G401 (cell line): ENCODE results near the gene IQGAP3. TPM values are rescaled to one million over a fixed set of nuclear protein-coding genes. Genes with fewer than 3 reads are reported as not detected.

Source experiments
- DNase-seq: peaks from one replicate; pipeline ENCODE4 v3.0.0-alpha.2; 2015; ENCODE audit warnings: low spot score
- in situ Hi-C: cut with HindIII; loops from 2 replicates; pipeline ENCODE4 v1.10.0; 2016; ENCODE audit warnings: low sequenced_read_pairs, mixed read lengths
- total RNA-seq: library from RNA; depleted of rRNA; stranded (reverse); fragments of >200 nt; shearing (Covaris generic); gene quantifications from 2 replicates; pipeline ENCODE4 v1.2.3, GENCODE V29; 2014

IQGAP3 gene
- total RNA-seq, 1 experiment from 2014 or later: 16.9 TPM

DNA sequence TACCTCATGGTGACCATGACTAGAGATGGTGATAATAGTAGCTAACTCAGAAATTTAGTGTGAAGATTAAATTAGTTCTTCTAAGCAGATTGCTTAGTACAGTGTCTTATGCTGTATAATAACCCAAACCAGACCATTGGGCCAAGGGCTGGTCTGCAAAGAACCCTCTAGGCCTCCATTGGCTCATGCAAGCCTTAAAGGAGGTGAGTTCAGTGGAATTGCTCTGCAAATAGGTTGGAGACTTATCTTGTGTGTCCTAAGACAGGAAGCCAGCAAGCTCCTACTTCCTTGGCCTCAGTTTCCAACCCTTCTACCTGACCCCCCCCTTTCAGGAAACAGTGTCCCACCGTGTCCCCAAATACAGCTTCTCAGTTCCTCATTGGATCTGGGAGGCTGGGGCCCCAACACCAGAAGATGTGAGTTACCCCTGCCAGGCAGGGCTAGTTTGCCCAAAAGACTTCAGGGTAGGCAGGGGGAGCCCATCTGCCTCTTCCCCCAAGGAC lies 69.9 kb downstream of the IQGAP3 start:
- in situ Hi-C loops: no loop called here
- peak; percentile 29 for DNase-seq

DNA sequence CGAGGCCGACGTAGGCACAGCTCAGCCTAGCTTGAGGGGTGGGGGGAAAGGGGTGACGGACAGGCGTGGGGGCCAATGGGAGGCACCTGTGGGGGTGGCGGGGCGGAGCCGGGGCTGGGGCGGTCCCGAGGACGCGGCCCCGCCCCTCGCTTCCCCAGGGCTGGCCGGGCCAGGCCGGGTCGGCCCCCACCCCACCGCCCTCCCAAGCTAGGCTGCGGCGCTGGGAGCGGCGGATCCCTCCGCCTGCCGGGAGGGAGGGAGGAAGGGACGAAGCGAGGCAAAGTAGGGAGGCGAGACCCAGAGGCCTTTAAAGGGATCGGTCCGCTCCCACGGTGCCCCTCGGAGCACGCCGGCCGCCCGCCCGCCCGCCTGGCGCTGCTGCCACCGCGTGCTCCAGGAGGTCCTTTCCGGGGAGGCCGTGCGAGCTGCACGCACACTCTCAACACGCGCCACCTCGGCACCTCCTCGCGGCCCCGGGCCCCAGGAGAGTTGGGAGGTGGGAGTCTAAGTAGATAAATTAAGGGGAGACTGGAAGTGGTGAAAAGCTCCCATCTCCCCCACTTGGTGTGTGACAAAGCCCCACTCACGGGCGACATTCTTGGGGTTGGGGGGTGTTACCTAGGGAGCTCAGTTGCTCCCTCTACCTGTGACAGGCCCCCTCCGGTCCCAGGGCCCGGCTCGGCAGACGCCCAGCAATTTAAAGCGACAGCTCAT lies 71.4 kb downstream of the IQGAP3 start:
- in situ Hi-C loops: no loop called here

DNA sequence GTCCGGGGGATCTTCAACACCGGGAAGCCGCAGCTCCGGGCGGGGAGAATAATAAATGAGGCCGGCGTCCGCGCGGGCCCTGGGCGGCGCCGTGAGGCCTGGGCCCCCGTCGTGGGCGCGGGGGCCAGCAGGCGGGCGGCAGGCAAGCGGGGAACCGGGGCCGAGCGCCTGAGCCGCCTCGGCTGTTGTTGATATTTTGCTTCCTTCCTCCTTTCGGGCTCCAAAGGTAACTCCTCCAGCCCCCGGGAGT lies 71.9 kb downstream of the IQGAP3 start, which contains the start of gene MEF2D:
MEF2D (minus strand) TSS at position 233 of the 250 bp plus-strand sequence. CDS start 17,483 bp downstream, outside the sequence.
- in situ Hi-C loops: no loop called here
- no peak for DNase-seq

More for the DNA sequence above, 71.4 kb downstream of the IQGAP3 start:
- peak; percentile 97 for DNase-seq

DNA sequence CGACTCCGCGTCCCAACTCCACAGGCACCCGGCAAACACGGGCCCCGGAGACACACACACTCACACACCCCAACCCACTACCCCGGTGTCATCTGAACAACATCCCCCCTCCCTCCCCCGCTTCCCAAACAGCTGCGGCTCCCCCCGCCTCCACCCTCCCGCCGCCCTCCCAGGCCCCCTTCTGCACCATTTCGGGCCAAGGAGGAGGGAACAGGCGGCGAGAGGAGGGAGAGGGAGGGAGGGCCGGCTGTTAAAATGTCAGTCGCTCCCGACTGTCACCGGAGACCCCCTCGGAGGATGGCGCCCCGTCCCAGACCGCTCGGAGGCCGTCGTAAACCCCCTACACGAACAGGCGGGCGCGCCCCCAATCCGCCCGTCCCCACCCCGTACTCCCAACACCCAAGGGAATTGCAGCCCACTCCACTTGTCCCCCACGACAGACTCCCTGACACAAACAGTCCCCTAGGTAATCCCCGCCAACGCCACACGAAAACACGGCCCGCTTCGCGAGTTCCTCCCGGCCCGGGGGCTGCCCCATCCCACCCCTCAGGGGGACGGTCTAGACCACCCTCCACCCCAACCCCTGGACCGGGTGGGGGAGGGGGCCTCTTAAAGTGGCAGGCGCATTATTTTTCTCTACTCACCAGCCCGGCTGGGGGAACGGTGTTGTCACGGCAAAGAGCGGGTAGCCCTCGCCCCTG lies 72.4 kb downstream of the IQGAP3 start:
- in situ Hi-C loops: no loop called here

DNA sequence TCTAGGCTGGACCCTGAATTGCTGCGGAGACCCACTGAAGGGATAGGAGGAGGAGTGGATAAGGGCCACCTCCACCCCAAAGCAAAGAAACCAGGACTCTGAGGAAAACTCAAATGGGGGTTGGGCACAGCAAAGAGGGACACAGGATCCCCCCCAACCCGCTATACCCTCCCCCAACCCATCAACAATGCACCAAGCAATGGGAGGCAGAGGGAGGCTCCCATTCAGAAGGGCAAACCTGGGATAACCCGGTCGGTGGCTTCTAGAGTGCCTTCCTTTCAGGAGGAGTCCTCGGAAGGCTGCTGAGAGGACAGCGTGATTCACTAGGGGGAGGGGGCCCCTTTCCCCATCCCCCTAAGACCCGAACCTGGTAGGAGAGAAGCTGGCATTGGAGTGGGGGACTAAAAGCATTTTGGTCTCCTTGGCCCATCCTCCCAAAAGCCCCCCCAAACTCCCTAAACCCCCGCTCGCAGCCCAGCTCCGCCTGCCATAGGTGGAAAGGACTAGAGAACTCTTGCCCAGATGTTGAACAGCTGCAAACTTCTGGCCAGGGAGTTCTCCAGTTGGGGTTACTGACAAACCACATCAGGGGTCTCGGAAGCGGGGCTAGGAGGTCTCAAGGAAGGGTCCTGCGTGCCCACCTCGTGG lies 73.0 kb downstream of the IQGAP3 start:
- peak; percentile 29 for DNase-seq
- in situ Hi-C loops: no loop called here

More for the DNA sequence above, 72.4 kb downstream of the IQGAP3 start:
- DNase-seq: peak; percentile 44

DNA sequence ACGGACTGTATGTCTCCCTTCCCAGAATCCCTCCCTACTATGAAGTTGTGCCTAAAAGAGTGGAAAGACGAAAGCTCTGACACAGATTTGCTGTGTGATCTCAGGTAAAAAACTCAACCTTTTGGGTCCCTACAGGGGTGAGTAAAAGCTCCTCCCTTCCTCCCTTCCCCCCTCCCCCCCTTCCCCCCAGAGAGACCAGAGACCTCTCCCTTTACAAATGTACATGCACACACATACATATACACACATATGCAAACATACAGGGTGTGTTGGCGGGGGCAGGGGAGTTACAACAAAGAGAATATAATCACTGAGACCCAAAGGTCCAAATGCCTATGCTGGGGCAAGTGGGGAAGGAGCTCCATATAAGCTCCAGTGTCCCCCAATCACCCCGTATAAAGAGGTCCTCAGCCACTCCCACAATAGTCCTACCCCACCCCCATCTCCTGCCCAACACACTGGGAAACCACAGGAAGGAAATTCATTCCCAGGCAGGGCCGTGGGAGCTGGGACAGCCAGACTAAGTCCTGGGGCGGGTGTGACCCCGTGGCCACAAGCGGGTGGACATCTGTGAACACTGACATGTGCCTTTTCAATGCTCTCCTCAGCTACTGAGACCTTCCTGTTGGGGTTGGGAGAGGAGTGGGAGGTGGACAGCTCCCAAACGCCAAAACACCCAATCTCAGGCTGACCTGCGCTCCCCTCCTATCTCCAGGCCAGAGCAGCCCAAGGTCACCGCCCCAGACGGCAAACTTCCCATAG lies 73.8 kb downstream of the IQGAP3 start:
- in situ Hi-C loops: no loop called here
- DNase-seq: peak; percentile 32

DNA sequence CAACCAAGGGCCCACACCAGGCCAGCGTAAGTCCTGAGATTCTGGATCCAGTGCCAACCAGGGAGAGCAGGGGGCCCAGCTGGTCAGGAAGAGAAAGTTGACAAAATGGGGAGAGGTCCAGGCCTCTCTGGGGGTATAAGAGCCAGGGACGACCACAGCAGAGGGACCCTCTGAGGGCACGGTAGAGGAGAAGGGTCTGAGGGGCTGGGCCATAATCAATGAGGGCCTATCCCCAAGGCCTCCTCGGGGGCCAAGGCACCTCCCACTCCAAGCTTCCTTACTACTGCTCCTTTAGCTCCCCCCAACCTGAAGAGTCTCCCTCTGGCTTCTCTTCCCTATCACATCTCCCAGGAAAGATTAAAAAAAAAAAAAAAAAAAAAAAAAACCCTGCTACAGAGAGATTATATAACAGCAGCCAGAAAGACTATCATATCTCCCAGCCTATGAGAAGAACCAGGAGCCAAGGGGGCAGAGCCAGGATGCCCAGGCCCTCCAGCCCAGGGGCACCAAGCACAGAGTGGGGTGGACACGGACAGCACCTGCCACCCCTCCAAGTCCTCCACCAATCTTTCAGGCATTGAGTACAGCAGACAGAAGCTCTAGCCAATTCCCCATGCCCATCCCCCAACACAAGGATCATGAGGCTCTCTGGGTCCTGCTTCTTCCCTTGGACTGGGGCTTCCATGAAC lies 74.5 kb downstream of the IQGAP3 start:
- in situ Hi-C loops: no loop called here
- DNase-seq: peak; percentile 60

DNA sequence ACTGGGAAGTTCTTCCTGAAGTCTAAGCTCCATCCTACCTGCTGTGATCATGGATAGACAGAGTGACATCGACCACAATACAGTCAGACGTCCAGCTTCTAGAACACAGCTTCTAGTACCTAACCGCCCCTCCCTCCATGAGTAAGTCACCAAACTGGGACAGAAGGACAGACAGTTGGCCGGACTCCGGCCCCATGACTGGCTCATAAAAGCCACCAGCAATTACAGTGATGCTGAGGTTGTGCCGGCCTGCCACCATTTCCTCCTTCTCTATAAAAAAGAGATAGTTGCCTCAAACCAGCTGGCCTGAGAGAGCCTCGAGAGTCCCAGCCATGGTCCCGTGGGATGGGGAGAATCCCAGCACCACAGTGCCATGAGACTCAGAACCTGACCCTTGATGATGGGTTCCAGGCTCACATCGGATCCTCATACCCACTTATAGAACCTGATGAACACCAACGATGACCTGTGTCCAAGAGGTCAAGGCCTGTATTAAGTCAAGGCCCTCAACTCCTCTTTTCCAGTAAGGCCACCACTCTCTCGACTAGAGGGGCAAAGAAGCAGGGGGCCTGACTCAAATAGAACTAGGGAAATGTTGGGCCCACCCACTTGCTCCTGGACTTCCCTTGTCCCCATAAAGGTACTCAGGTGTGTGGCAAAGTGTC lies 75.2 kb downstream of the IQGAP3 start:
- no peak for DNase-seq
- in situ Hi-C loops: no loop called here

DNA sequence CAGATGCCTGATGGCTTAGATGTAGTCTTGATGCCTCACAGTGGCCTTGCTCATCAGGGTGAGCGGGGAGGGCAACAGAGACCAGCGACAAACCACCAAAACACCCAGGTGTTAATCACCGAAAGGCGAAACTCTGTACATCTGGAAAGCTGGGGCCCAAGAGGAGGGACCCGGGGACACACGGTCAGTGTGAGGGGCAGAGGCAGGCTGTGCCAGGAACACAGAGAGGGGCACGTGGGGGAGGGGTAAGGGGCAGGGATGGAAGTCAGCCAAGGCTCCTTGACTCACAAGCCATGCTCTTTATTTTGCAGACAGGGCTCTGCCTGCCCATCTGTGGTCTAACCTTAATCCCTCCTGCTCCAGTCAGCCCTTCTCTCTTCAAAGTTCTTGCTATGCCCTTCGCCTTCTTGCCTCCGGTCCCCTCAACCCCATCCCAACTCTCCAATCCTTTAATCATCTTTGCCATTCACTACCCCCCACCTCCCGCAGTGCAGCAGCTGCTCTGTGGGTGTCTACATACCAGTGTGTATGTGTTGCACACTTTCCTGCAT lies 76.1 kb downstream of the IQGAP3 start:
- peak; percentile 18 for DNase-seq
- in situ Hi-C loops: no loop called here

DNA sequence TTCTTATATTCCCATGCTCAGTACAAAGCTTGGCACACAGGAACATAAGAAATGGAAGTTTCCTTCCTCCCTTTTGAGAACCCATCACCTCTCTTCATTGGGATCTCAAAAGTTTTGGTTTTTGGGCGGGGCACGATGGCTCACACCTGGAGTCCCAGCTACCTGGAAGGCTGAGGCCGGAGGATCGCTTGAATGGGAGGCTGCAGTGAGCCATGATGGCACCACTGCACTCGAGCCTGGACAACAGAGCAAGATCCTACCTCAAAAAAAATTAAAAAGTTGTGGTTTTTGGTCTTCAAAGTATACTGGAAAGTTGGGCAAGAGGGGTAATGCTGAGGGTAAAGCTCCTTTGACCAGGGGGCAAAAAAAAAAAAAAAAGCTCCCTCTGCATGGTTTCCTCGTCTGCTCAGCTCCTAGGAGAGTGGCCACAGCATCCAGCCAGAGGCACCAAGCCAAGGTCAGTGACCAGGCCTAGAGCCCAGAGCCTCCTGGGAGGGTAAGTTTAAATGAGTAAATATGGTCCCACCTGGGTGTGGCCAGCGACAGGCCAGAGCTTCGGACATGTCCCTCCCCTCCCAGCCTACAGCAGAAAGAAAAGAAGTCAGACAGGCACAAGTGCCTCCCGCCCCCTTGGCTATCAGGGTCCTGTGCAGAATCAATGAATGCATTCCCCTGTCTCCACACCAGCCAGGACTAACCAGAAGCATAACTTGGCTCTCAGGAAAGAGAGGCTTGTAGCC lies 76.8 kb downstream of the IQGAP3 start:
- peak; percentile 36 for DNase-seq
- in situ Hi-C loops: no loop called here

DNA sequence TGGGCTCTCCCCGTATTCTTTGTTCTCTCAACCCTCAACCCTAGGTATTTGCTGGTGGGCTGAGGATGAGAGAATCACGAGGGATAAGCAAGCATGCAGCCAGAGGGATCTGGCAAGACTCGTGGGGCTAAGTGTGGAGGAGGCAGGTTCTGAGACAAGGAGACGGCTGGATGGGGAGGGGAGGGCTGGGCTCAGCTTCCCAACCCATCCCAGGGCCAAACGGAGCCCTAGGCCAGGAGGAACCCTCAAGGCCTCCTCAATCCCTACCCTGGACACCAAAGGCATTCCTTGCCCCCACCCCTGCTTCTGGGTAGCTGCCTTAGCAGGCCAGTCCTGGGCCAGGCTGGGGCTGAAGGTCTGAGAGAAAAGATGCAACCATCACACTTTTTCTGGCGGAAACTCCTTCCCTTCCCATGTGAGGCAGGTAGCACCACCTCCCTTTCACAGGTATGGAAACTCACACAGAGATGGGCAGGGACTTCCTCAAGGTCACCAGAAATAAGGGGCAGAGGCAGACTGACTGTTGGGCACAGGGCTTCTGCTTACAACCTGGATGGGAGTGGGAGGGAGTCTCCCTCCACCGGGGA lies 78.0 kb downstream of the IQGAP3 start:
- DNase-seq: no peak
- in situ Hi-C loops: no loop called here

DNA sequence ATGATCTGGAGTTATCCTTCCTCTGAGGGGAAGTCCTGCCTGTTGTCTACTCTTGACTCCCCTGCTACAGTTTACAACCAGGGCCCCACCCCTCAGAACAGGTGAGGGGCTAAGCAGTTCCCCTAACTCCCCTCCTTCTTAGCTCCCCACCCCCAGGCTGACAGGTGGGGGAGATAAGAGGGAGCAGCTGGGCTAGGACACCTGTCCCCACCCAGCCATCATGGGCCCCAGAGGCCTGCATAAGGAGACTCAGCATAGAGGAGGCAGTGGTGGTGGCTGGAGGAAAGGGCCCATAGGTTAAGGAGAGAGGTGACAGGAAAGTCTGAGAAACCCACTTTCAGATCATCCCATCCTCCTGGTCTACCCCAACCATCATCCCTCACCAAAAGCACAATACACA lies 78.6 kb downstream of the IQGAP3 start:
- no peak for DNase-seq
- in situ Hi-C loops: no loop called here

DNA sequence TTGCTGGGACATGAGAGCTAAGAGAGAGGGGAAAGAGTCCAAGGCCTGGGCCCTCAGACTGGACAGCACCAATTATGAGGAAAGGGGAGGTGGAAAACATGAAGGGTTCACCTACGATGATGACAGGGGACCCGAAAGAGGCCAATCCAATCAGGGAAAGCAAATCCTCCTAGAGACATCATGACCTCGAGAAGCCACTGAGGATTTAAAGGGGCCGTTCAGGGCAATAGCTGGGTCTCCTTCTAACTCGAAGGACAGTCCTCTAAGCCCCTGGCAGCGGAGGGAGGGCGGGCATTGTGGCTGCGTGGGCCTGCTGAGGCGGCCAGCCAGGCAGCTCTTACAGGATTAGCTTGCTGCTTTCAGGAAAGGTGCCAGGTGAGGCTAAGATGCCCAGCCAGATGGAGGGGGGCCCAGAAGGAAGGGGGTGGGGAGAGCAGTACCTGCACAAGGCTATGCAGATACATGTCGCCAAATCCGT lies 79.2 kb downstream of the IQGAP3 start:
- in situ Hi-C loops: no loop called here

DNA sequence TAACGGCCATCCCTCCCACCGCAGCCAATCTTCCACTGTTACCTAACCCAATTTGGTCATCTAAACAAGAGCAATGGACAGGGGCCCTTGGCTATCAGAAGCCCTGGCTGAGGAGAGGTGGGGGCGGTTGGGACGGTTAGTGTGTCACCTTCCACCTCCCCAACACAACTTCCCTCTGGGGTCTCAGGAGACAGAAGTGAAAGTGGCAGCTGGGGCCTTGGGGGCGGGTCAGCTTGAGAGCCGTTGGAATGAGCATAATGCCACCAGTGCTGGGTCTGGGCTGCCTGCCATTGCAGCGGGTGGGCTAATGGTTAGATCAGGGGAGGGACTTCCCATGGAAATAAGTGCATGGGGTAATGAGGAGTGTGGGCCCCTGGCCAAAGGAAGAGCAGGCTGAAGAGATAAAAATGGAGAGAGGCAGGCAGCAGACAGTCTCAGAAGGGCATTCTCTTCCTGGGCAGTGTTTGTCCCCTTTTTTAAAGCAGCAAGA lies 79.7 kb downstream of the IQGAP3 start:
- DNase-seq: no peak
- in situ Hi-C loops: no loop called here

More for the DNA sequence above, 79.2 kb downstream of the IQGAP3 start:
- DNase-seq: peak; percentile 99

DNA sequence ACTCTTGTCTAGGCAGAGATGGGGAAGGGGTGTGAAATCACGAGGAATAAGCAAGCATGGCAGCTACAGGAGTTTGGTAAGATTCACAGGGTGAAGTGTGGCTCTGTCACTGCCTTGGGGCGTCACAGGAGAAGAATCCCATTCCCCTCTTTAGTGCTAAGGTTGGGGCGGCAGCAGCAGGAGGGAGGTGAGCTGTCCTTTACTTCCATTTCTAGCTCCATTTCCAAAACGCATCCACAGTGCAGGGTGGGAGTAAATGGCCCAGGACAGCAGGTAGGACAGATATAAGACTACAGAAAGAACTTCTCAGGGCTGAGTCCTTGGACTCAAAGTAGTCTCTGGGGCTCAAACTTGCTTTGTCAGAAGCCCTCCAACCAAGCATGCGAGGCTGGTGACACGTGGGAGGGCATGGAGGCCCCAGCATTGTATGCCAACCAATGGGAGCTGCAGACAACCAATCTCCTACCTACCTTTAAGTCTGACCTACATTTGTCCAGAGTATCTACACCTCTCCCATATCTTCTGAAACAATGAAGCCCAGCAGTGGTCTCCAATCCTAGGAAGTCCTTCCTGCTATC lies 80.3 kb downstream of the IQGAP3 start:
- in situ Hi-C loops: no loop called here
- DNase-seq: no peak

DNA sequence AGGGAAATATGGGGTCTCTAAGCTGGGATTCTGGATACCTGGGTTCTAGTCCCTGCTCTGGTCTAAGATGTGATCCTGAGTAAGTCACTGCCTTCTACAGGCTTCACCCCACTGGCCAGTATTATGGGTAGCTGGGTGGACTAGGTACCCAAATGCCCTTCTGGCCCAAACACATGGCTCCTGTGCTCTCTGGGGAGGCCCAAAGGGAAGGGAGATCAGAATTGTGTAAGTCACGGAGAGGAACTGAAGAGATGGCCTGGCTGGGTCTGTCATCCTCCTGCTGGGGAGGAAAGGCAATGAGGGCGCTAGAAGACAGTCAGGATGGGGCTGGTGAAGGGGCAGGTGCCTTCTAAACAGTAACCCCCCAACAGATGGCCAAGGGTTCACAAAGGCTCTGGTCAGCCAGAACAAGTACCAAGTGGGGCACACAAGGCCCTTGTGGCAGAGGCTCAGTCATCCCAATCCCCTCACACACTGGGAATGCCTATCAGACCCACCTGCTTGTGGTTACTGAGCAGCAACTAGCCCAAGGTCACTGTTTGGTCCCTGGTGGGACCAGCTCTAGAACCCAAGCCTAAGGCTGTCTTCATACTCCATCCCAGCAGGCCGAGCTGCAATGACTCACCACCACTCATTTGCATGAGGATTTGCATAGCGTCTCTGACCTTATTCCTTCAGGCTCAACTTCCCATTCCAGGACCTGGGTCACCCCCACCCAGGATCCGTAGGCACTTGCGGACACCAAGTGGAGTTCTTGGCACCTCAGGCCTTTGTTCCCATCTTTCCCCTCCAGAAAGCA lies 81.0 kb downstream of the IQGAP3 start:
- no peak for DNase-seq
- in situ Hi-C loops: no loop called here
